Measurements from ENCODE around the gene ZMYND12.

The ZMYND12 gene

DNA sequence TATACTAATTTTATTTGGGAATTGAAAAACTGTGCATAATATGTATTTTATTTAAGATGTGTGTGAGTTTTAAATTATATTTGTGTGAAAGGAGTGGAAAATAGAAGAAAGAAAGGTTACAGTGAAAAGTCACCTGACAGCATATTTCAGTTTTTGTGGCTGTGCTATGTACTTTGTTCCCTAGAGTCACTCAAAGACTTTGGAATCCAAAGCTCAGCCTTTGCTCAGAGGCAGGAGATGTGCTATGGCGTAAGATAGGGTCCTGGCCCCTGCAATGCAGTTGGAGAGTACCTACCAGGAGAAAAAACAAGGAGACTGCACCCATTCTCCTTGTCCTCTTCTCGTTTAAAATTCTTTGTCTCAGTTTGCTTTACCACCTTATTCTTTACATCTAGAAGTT is 10.2 kb upstream of the ZMYND12 start:
- H3K4me3 ChIP-seq (ENCODE audit: low read depth, low read length) = no peak overlapping the region
- TF ChIP-seq, protein P1, sequence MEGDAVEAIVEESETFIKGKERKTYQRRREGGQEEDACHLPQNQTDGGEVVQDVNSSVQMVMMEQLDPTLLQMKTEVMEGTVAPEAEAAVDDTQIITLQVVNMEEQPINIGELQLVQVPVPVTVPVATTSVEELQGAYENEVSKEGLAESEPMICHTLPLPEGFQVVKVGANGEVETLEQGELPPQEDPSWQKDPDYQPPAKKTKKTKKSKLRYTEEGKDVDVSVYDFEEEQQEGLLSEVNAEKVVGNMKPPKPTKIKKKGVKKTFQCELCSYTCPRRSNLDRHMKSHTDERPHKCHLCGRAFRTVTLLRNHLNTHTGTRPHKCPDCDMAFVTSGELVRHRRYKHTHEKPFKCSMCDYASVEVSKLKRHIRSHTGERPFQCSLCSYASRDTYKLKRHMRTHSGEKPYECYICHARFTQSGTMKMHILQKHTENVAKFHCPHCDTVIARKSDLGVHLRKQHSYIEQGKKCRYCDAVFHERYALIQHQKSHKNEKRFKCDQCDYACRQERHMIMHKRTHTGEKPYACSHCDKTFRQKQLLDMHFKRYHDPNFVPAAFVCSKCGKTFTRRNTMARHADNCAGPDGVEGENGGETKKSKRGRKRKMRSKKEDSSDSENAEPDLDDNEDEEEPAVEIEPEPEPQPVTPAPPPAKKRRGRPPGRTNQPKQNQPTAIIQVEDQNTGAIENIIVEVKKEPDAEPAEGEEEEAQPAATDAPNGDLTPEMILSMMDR (IDR thresholded peaks at IDR 0.05; ENCODE audit: low read depth, low read length, missing control alignments) = no peak
- H3K36me3 ChIP-seq (replicated peaks) = no peaks in the 10 kb centered on the region
- no peak overlapping the region for H3K27ac ChIP-seq
- no peak for DNase-seq
- in situ Hi-C loops (cut with HindIII; ENCODE audit: low pct_ligation_motif_present, low sequenced_read_pairs) = no loop called here
- no peaks in the 10 kb centered on the region for H3K27me3 ChIP-seq (replicated peaks)

DNA sequence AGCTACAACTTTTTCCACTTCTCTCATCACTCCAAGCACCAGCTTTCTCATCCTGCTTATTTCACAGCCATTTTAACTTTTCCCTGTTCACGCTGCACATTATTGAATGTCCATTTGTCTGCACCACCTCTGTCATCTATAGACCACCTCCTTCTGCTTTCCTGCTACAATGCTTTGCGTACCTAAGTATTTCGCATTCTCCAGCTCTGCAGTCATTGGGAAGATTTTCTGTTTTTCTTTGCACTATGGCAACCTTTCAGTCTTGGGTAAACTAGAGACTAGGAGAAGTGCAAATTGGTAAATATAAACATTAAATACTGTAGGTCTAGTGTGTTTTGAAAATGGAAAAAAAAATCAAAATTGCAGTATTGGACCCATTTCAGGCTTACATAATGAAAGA is 8.1 kb upstream of the ZMYND12 start:
- H3K27ac ChIP-seq = no peak overlapping the region
- in situ Hi-C loops (cut with HindIII; ENCODE audit: low pct_ligation_motif_present, low sequenced_read_pairs) = no loop called here
- H3K4me3 ChIP-seq (ENCODE audit: low read depth, low read length) = peak overlapping the region; percentile 75
- TF ChIP-seq, protein P1 (IDR thresholded peaks at IDR 0.05; ENCODE audit: low read depth, low read length, missing control alignments) = no peak
- DNase-seq = no peak
- no peaks in the 10 kb centered on the region for H3K27me3 ChIP-seq (replicated peaks)
- no peaks in the 10 kb centered on the region for H3K36me3 ChIP-seq (replicated peaks)

DNA sequence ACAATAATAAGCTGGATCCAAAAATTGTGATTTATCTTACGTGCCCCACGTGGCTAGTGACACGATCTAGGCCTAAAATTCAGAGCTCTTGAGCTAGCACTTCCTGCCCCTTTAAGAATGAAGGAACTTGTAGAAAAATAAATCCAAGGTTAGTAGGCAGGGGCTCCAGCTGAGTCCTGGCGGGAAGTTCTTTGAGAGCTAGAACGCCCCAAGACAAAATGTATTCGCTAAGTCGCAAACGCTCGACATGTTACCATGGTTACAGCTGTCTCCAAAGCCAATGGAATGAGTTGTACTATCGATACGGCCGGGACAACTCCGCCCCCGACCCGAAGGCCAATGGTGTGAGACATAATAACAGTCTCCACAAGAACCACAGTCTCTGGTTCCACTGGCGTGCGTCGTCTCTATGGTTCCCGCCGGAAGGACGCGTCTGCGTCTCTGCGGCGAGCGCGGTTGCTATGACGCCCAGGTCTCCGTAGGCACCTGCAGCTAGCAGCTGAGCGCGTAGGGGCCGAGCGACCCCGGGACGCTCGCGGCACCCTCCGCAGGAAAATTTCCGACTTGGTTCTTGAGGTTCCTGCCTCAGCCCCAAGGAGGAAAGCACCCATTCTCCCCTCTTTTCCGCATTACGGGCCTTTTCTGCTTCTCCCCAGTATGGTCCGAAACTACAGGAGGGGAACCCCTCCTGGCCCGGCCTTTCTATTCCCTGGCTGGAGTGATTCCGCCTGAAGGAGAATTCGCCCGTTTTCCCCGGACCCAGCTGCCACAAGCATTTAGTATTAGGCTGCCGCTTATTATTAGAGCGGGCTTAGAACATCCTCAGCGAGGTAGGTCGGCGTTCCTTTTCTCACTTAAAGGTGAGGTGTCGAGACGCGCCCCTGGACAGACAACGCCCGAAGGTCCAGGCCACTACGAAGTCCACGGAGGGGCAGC is 7.3 kb upstream of the ZMYND12 start, which contains the start of gene CCDC30:
Gene CCDC30 (plus strand): TSS at position 459 of the 936 bp plus-strand sequence. CDS start 17,266 bp downstream, outside the sequence.
- Histone ChIP-seq H3K27me3 (replicated peaks) (no peaks in the 10 kb centered on the region), H3K36me3 (replicated peaks) (no peaks in the 10 kb centered on the region), H3K27ac (peak within 1 kb of the TSS; percentile 53), H3K4me3 (ENCODE audit: low read depth, low read length) (peak within 1 kb of the TSS; percentile 75)
- TF ChIP-seq, protein P1 (IDR thresholded peaks at IDR 0.05; ENCODE audit: low read depth, low read length, missing control alignments) = no peak
- DNase-seq = peak; percentile 99
- in situ Hi-C loops (cut with HindIII; ENCODE audit: low pct_ligation_motif_present, low sequenced_read_pairs) = no loop called here

DNA sequence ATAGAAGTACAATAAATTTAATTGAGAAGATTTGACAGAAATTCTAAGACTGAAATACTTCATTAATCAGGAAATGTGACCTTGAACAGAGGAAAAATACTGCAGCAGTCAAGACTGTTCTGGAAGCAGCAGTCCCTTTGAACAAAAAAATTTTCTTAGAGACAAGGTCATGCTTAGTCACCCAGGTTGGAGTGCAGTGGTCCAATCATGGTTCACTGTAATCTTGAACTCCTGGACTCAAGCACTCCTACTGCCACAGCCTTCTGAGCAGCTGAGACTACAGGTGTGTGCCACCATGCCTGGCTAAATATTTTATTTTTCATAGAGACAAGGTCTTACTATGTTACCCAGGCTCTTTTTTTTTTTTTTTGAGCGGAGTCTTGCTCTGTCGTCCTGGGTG is 5.4 kb upstream of the ZMYND12 start:
- H3K27me3 ChIP-seq (replicated peaks) = no peaks in the 10 kb centered on the region

DNA sequence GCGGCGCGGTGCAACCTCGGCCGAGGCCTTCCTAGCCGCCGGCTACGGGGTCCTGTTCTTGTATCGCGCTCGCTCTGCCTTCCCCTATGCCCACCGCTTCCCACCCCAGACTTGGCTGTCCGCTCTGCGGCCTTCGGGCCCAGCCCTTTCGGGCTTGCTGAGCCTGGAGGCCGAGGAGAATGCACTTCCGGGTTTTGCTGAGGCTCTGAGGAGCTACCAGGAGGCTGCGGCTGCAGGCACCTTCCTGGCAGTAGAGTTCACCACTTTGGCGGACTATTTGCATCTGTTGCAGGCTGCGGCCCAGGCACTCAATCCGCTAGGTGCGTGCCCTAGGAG is 900 bp upstream of the ZMYND12 start:
- Histone ChIP-seq H3K27ac (peak overlapping the region; percentile 69), H3K27me3 (replicated peaks) (no peaks in the 10 kb centered on the region), H3K4me3 (ENCODE audit: low read depth, low read length) (peak overlapping the region; percentile 81), H3K36me3 (replicated peaks) (no peaks in the 10 kb centered on the region)
- peak; percentile 25 for DNase-seq
- TF ChIP-seq, protein P1 (IDR thresholded peaks at IDR 0.05; ENCODE audit: low read depth, low read length, missing control alignments) = no peak
- in situ Hi-C loops (cut with HindIII; ENCODE audit: low pct_ligation_motif_present, low sequenced_read_pairs) = no loop called here

More for the DNA sequence above, 5.4 kb upstream of the ZMYND12 start:
- Histone ChIP-seq H3K4me3 (ENCODE audit: low read depth, low read length) (no peak overlapping the region), H3K27ac (no peak overlapping the region), H3K36me3 (replicated peaks) (no peaks in the 10 kb centered on the region)
- TF ChIP-seq, protein P1 (IDR thresholded peaks at IDR 0.05; ENCODE audit: low read depth, low read length, missing control alignments) = no peak
- DNase-seq = no peak
- in situ Hi-C loops (cut with HindIII; ENCODE audit: low pct_ligation_motif_present, low sequenced_read_pairs) = no loop called here
